ENCODE results near the gene ENG. TPM values are rescaled to one million over a fixed set of nuclear protein-coding genes. Genes with fewer than 3 reads are reported as not detected.

Gene ENG
- total and polyA plus RNA-seq, 11 donors: 116 to 252 (median 144) TPM

DNA sequence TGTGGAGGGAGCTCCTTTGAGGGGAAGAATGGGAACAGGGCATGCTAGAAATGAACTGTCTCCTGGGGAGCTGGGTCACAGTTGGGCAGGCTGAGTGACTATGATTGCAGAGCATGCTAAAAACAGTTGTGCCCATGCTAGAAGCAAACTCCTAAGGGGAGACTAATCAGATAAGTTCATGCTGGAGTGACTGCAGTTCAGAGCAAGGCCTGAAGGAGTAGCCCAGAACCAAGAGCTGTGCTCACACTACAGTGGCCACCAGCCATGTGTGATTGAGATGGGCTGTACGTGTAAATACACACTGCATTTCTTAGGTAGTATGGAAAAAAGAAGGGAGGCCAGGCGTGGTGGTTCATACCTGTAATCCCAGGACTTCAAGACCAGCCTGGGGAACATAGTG lies 33.3 kb upstream of the ENG start:
- ATAC-seq (no peak), DNase-seq (no peak)
- Histone ChIP-seq H3K36me3 (peaks cover 3 to 80% (median 64%) of the 10 kb centered on the region in 9 donors), H3K27ac (no peak overlapping the region), H3K4me1 (peaks cover 0 to 39% (median 16%) of the 10 kb centered on the region in 12 donors), H3K9me3 (peaks cover 0 to 3% (median under 1%) of the 10 kb centered on the region in 12 donors), H3K27me3 (no peaks in the 10 kb centered on the region), H3K4me3 (no peak overlapping the region)
- intact Hi-C loops (cut with DNase I): loop anchor here in 1 of 10 donors (10.0 kb wide), 1 partner anchor 403 kb away; no protein-coding TSS in a partner anchor
- no peak for TF ChIP-seq POLR2A (IDR thresholded peaks at IDR 0.05)
- TF ChIP-seq, protein P1, sequence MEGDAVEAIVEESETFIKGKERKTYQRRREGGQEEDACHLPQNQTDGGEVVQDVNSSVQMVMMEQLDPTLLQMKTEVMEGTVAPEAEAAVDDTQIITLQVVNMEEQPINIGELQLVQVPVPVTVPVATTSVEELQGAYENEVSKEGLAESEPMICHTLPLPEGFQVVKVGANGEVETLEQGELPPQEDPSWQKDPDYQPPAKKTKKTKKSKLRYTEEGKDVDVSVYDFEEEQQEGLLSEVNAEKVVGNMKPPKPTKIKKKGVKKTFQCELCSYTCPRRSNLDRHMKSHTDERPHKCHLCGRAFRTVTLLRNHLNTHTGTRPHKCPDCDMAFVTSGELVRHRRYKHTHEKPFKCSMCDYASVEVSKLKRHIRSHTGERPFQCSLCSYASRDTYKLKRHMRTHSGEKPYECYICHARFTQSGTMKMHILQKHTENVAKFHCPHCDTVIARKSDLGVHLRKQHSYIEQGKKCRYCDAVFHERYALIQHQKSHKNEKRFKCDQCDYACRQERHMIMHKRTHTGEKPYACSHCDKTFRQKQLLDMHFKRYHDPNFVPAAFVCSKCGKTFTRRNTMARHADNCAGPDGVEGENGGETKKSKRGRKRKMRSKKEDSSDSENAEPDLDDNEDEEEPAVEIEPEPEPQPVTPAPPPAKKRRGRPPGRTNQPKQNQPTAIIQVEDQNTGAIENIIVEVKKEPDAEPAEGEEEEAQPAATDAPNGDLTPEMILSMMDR (IDR thresholded peaks at IDR 0.05): no peak
- WGBS, 4 donors: 80 to 89% (median 87%) methylated on average over 2 of the region's 2 CpGs

GRCh38 chr9:127886401-127886972 lies 32.0 kb upstream of the ENG start:
- ATAC-seq: no peak
- WGBS, 4 donors: 95 to 98% (median 96%) methylated on average over 13 to 18 of the region's 18 CpGs
- Histone ChIP-seq H3K9me3 (no peaks in the 10 kb centered on the region), H3K27me3 (no peaks in the 10 kb centered on the region), H3K27ac (no peak overlapping the region), H3K4me3 (no peak overlapping the region), H3K36me3 (peaks cover 3 to 68% (median 53%) of the 10 kb centered on the region in 9 donors), H3K4me1 (peaks cover 0 to 48% (median 18%) of the 10 kb centered on the region in 12 donors)
- TF ChIP-seq, protein P1 (IDR thresholded peaks at IDR 0.05): no peak
- no peak for TF ChIP-seq POLR2A (IDR thresholded peaks at IDR 0.05)
- intact Hi-C loops (cut with DNase I): loop anchor here in 1 of 10 donors (10.0 kb wide), 1 partner anchor 402 kb away; no protein-coding TSS in a partner anchor
- peak in 1 of 5 donors; percentile 45 for DNase-seq

- Histone ChIP-seq H3K27ac (peak overlapping the region in 7 of 12 donors; percentile 8 to 66 (median 39)), H3K27me3 (no peaks in the 10 kb centered on the region), H3K4me3 (no peak overlapping the region), H3K9me3 (no peaks in the 10 kb centered on the region), H3K4me1 (peaks cover 0 to 48% (median 18%) of the 10 kb centered on the region in 12 donors), H3K36me3 (peaks cover 3 to 62% (median 47%) of the 10 kb centered on the region in 9 donors)
- 78 to 88% (median 81%) methylated on average over 11 to 13 of the region's 13 CpGs for WGBS, 4 donors
- DNase-seq: peak in 1 of 5 donors; percentile 45
- TF ChIP-seq, protein P1 (IDR thresholded peaks at IDR 0.05): no peak
- TF ChIP-seq POLR2A (IDR thresholded peaks at IDR 0.05): no peak
- no peak for ATAC-seq
- intact Hi-C loops (cut with DNase I): loop anchor here in 1 of 10 donors (10.0 kb wide), 1 partner anchor 401 kb away; no protein-coding TSS in a partner anchor
Observed at GRCh38 chr9:127885508-127886281, 31.2 kb upstream of the ENG start.

DNA sequence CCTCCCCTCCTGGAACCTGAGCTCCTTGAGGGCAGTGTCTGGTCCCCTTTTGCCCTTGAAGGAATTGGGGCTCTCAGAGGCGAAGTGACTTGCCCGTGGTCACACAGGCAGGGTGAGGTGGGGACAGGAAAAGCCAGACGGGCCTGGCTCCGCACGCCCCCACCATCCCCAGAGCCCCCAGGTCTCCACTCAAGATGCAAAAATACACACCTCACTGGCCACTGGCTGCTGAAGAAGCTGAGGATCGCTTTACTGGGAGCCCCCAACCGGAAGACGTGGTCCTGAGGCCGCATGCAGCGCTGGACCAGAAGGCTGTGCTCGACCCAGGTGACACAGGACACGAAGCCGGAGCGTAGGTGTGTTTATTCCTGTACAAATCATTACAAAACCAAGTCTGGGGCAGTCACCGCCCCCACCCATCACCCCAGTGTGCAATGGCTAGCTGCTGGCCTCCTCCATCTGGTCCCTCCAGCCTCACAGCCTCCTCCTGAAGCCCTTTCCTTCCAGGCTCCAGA lies 30.6 kb upstream of the ENG start:
- 68 to 74% (median 72%) methylated on average over 13 to 15 of the region's 15 CpGs for WGBS, 4 donors
- Histone ChIP-seq H3K27ac (peak overlapping the region in 9 of 12 donors; percentile 8 to 66 (median 43)), H3K4me1 (peaks cover 0 to 48% (median 18%) of the 10 kb centered on the region in 12 donors), H3K36me3 (peaks cover 3 to 55% (median 40%) of the 10 kb centered on the region in 9 donors), H3K27me3 (no peaks in the 10 kb centered on the region), H3K4me3 (no peak overlapping the region), H3K9me3 (no peaks in the 10 kb centered on the region)
- TF ChIP-seq, protein P1 (IDR thresholded peaks at IDR 0.05): no peak
- TF ChIP-seq POLR2A (IDR thresholded peaks at IDR 0.05): no peak
- DNase-seq (peak in 2 of 5 donors; percentile 15 to 51), ATAC-seq (peak in 2 of 4 donors; percentile 4 to 25)
- intact Hi-C loops (cut with DNase I): loop anchor here in 1 of 10 donors (10.0 kb wide), 1 partner anchor 400 kb away; no protein-coding TSS in a partner anchor

All from heart left ventricle (tissue), 16 donors.